Activated CD4-positive, alpha-beta T cell treated with anti-CD3 and anti-CD28 coated beads for 1 hour (primary cell): ENCODE results near the gene RALB.
"Not testable (repeated sequence)": the region's sequence is repeated elsewhere in the genome, so short reads cannot be mapped to it uniquely, and the experiment has no call there.

ENCODE experiments used
- DNase-seq: peaks from one replicate; pipeline ENCODE4 v3.0.0-alpha.2; 2020

Gene RALB

DNA sequence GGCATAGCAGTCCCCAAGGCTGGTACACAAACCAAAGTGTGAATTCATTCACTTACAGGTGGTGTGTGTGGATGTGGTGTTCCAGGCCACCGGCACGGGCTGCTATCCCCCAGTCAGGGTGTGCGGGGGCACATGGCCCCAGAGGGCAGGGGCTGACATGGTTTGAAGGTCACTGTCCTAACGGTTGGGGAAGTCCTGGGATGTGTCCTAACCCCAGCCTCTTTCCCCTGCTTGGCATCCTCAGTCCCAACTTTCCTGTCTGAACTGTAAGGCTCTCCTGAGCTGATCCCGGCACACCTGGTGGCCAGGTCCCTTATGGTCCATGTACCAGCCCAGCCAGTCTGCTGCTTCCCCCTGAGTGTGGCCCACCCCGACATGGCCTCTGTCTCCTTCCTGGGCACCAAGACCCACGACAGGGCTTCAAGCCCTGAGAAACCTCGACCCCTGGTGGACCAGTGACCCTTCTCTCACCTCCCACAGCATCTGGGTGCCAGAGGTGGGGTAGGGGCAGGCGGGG lies 27.0 kb upstream of the RALB start:
- no peak for DNase-seq

- no peak for DNase-seq
Observed at GRCh38 chr2:120226316-120226715, 26.3 kb upstream of the RALB start.

GRCh38 chr2:120227111-120227991 lies 25.3 kb upstream of the RALB start:
- no peak for DNase-seq

DNA sequence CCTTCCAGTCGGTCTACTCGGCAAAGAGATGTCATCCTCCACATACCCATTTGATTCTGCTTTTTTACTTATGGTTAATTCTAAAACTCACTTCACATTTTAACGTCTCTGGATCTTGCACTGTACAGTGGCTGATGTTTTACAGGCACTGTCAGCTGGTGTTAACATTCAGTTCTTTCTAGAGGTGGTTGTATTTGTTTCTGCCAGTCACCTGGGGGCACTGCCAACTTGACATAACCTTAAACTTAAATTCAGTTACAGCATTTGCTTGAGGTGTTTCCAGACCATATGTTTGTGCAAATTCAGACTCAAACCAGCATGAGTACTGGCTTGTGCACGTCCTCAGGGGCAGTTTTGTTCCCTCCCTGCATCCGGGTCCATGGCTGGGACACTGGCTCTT lies 24.1 kb upstream of the RALB start:
- no peak for DNase-seq

- no peak for DNase-seq
Observed at GRCh38 chr2:120229341-120229740, 23.3 kb upstream of the RALB start.

- DNase-seq: no peak
Observed at GRCh38 chr2:120230515-120231471, 21.9 kb upstream of the RALB start.

- no peak for DNase-seq
Observed at GRCh38 chr2:120231564-120231973, 21.1 kb upstream of the RALB start.

DNA sequence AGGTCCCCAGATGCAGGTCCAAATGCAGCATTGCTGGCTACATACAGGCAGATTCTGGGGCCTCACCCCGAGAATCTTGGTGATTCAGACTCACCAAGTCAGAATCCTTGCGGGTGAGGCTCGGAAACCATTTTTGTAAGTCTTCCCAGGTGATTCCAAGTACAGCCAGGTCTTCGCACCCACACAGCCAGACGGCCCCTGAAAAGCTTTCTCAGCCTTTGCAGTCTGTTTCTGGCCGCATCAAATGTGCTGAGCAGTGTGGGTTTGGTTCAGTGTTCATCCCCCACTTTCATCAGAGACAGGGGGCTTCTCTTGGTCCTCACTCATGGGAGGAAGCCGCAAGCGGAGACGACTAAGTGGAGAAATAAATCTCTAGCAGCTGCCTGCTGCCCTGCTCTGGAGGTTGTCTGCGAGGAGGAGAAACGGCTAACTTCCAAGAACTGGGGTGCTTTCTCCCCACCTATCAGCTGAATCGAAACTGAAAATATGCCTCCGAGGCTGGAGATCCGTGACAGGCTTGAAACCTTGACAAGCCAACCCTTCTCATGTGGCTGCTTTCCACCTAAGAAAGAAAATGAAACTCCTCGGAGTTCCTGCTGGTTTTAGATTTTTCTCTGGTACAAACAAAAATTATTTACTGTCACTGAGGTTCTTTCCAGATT lies 20.5 kb upstream of the RALB start:
- peak; percentile 58 for DNase-seq

DNA sequence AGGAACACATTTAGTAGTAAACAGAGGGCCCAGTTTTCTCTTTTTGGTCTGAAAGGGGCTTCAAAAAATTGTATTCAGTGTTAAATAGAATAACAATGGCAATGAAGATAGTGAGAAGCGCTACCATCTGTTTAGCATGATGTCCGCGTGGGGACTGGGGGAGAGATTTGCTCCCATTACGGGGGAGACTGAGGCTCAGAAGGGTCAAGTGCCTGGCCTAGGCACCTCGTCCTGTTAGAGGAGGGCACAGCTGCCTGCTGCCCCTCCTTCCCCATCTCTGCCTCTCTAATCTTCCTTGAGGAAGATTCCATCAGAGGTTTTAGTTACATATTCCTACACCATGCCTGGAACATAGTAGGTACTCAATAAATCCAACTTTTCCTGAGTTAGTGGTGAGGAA lies 19.4 kb upstream of the RALB start:
- no peak for DNase-seq

- DNase-seq: not testable (repeated sequence)
Observed at GRCh38 chr2:120235158-120235557, 17.5 kb upstream of the RALB start.

DNA sequence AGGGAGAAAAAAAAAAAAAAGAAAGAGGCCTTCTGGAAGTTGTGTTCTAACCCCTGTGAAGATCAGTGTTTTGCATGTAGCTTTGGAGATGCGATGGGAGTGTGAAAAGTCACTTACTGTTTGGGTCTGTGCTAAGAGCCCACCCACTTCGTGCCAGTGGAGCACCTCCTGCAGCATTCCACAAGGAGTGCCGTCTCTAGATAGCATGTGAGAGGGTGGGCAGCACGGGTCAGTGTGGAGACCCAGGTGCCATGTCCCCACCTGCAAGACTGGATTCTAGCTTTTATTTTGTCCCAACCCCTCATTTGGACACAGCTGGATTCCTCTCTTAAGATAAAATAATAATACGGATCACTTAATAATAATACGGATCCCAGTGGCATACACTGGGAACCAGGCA lies 17.0 kb upstream of the RALB start:
- no peak for DNase-seq

GRCh38 chr2:120236316-120236715 lies 16.3 kb upstream of the RALB start:
- no peak for DNase-seq

DNA sequence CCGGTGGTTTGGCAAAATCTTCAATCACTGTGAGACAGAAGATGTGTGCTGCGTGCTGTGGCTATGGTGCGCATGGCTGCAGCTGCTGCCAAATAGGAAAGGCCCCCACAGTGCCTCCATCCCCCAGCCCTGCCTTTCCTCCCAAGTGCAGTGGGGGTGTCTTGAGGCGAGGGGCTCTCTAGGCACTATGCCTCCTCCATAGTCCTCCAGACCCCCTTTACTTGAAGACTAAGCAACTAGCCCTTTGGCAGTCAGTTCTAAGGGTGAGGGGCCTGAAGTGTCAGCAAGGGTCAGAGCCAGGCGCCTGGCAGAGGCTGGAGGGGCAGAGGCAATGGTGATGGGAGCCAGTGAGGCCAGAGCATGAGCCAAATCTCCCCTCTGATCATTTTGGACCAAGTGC lies 15.9 kb upstream of the RALB start:
- DNase-seq: no peak

DNA sequence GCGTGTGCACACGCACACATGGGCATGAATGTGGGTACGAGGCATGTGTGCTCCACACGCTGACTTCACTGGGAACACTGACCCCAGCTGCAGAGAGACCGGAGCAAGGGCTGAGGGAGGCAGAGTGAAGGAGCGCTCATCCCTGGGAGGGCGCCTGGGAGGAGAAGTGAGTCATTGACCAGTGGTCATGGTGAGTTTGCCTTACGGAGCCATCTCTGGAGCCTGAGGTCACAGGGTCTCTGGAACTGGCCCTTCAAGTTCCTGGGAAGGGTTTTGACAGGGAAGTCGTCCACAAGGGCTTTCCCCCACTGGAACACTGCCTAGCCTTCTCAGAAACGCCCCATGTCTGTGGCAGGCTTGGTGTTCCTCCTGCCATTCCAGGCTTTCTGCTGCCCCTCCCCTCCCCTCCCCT lies 15.2 kb upstream of the RALB start:
- no peak for DNase-seq

DNA sequence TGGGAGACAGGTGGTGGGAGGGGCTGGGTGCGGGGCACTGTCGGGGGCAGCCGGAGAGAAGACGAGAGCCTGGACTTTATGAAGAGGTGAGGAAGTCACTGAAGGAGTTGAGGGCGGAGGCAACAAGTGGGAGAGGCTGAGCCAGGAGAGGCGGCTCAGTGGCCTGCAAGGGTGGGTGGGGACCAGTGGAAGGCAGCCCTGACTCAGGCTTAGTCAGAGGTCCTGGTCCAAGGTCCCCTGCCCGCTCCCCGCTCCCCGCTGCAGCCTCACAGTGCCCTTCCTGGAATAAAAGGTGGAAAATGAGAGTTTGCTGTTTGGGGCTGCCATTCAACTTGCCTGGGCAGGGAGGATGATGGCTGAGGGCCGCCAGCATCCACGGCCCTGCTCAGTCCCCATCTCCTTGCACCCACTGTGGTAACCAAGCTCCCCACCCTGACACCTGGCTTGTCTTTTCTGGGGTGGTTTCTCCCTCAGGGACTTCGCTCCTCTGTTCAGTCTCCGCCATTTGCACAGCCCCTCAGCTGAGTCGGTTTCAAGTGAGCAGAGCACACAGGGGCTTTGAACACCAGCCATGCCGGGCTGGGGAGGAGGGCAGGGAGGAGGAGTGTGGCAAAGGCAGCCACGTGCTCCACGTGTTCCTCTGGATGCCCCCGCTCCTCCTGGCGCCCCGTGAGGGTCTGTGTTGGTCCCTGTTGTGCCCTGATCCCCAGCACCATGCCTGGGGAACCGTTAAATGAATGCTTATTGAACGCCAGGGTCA lies 13.7 kb upstream of the RALB start:
- no peak for DNase-seq

DNA sequence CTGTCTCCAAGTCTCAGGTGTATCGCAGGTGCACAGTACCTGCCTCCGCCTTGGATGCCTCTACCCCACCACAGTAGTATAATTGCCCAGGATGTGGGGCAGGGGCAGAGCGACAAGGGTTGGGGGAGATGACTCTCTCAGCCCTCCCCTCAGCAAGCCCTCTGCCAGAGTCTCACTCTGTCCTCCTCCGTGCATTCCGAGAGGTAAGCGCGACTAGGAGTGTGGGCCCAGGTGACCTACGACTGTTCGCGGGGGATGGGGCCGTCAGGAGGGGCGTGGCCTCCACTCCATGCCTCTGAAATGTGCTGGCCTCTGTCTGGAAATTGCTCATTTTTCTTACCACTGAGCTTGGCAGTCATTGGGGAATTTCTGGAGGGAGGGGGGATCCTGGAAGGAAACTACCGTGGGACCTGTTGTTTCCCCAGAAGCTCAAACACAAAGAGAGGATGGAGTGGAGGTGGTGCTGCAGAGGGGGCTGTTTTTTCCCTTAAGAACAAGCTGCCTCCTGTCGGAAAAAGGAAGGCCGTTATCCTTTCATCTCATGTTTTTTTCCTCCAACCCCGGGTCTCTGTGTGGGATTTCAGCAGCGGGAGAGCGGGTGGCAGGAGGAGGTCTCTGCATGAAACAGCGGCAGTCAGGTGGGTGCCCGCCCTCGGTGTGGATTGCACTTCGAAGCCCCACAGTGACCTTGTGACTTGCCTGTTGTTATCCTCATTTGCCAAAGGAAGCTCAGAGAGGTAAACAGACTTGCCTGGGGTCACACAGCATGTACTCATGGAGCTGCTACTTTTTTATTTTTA lies 13.0 kb upstream of the RALB start:
- no peak for DNase-seq

- no peak for DNase-seq
Observed at GRCh38 chr2:120240901-120241429, 11.7 kb upstream of the RALB start.

DNA sequence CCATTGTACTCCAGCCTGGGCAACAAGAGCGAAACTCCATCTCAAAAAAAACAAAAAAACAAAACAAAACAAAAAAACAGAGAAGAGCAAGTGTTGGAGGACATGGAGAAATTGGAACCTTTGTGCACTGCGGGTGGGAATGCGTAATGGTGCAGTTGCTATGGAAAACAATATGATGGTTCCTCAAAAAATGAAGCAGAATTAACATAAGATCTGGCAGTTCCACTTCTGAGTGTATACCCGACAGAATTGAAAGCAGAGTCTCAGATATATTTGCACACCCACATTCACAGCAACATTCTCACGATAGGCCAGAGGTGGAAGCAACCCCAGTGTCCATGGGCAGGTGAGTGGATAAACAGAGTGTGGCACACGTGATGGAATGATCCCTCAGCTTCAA lies 11.0 kb upstream of the RALB start:
- DNase-seq: no peak

DNA sequence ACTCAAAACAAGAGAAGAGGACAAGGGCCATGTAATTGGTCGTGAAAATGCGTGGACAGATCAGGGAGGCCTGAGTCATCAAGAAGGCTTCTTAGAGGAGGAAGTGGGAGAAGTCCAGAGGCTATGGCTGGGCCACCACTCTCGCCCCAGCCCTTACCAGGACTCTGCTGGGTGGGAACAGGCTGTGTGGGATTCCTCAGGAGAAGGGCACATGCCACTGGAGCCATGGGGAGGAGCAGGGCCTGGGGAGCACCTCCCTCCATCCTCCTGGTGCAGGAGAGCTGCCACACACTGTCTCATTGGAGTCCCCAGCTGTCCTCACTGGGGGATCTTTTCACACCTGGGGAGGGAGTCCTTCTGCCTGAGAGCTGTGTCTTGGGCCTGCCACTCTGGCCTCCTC lies 9.4 kb upstream of the RALB start:
- no peak for DNase-seq

- no peak for DNase-seq
Observed at GRCh38 chr2:120243875-120244553, 8.6 kb upstream of the RALB start.
